NT2/D1 (cell line): ENCODE results near the gene ELN.
"Not testable (repeated sequence)": the region's sequence is repeated elsewhere in the genome, so short reads cannot be mapped to it uniquely, and the experiment has no call there.

Experiments used
- DNase-seq: peaks from one replicate; pipeline ENCODE4 v3.0.0-alpha.2; 2011; ENCODE audit warnings: low read depth, low spot score
- H3K27me3 ChIP-seq: 2 replicates; pipeline ENCODE4 v1.6.0; 2011; ENCODE audit warnings: mild to moderate bottlenecking; ENCODE audit not compliant: insufficient read length, insufficient read depth
- H3K36me3 ChIP-seq: 2 replicates; pipeline ENCODE4 v1.6.1; 2011; ENCODE audit warnings: mild to moderate bottlenecking, low read length, mixed read lengths; ENCODE audit not compliant: insufficient read depth, insufficient read length
- H3K4me1 ChIP-seq: 2 replicates; pipeline ENCODE4 v1.5.1; 2011; ENCODE audit not compliant: insufficient read depth, insufficient read length
- H3K4me3 ChIP-seq: 2 replicates; pipeline ENCODE4 v1.5.1; 2011; ENCODE audit warnings: low read depth; ENCODE audit not compliant: insufficient read length
- H3K9ac ChIP-seq: 2 replicates; pipeline ENCODE4 v1.6.0; 2011; ENCODE audit warnings: low read depth; ENCODE audit not compliant: insufficient read length
- H3K9me3 ChIP-seq: 2 replicates; pipeline ENCODE4 v1.5.1; 2011; ENCODE audit warnings: mild to moderate bottlenecking, low read length; ENCODE audit not compliant: insufficient read depth
- SUZ12 ChIP-seq: IDR thresholded peaks from 2 replicates; pipeline ENCODE4 v1.6.1; 2011; ENCODE audit not compliant: insufficient read length, insufficient read depth; ENCODE audit errors: extremely low read depth
- YY1 ChIP-seq: IDR thresholded peaks from 2 replicates; pipeline ENCODE4 v1.6.1; 2011; ENCODE audit not compliant: insufficient read length, insufficient read depth
- ZNF274 ChIP-seq: IDR thresholded peaks from 2 replicates; pipeline ENCODE4 v1.6.1; 2011; ENCODE audit warnings: mild to moderate bottlenecking, low read depth, low read length

Gene ELN

DNA sequence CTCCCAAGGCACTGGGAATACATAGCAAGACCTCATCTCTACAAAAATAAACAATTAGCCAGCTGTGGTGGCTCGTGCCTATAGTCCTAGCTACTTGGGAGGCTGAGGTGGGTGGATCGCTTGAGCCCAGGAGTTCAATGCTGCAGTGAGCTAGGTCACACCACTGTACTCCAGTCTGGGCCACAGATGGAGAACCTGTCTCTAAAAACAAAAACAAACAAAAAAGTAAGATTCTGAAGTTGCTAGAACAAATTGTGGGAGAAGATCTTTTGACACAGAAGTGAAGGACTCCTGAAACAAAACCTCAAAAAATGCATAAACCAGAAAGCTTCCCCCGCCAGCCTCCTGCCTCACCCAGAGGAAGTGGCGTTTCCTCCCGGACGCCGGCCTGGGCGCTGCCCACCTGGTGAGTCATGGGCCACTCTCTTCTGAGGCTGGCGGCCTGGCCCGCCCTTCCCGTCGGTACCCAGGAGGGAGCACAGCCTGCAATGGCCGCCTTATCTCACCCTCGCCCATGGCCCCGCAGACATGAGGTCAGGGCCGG, 25.4 kb upstream of the ELN start:
- Histone ChIP-seq H3K36me3 (no peaks in the 10 kb centered on the region), H3K4me3 (no peak overlapping the region), H3K4me1 (peaks cover 3% of the 10 kb centered on the region), H3K27me3 (no peaks in the 10 kb centered on the region), H3K9me3 (no peaks in the 10 kb centered on the region), H3K9ac (no peak overlapping the region)
- no peak for TF ChIP-seq ZNF274
- no peak for TF ChIP-seq YY1
- no peak for TF ChIP-seq SUZ12
- DNase-seq: no peak

DNA sequence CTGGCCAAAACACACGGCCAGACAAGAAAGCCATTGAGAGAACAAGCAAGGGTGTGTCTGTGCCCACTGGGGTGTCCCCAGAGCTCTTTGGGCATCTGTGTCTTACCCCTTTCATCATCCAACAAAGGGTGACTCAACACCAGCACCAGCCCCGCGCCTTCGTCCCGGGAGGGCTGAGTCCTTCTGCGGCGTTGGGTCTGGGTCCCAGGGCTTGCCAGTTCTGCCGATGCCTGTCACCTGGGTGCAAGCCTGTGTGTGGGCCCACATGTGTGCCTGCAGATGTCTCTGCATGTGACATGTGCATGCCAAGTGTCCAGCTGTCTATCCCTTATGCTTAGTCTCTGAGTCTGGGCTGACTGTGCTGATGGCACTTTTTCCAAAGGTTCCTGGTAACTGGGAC, 24.4 kb upstream of the ELN start:
- no peaks in the 10 kb centered on the region for H3K9me3 ChIP-seq
- TF ChIP-seq SUZ12 (no peak), ZNF274 (no peak), YY1 (no peak)
- no peak overlapping the region for H3K9ac ChIP-seq
- DNase-seq: no peak
- peaks cover 3% of the 10 kb centered on the region for H3K4me1 ChIP-seq
- no peaks in the 10 kb centered on the region for H3K27me3 ChIP-seq
- H3K4me3 ChIP-seq: no peak overlapping the region
- no peaks in the 10 kb centered on the region for H3K36me3 ChIP-seq

DNA sequence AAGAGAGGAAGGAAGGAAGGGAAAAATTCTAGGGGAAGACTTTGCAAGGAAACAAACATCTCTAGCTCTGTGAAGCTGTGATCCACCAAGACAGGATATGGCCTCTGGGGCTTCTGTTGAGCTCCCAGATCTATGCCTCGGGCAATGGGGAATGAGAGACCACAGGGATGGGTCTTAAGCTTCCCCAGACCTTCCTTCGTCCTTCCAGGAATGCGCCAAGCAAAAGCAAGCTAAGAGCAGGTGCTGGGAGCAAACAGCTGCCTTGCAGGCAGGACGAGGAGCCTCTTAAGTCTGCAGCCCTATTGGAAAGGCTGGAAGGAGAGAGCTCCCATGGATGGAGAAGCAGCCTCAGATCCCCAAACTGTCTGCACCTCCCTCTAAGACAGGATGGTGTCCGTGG, 21.9 kb upstream of the ELN start:
- H3K9ac ChIP-seq: no peak overlapping the region
- TF ChIP-seq SUZ12: no peak
- no peak for TF ChIP-seq YY1
- no peak for TF ChIP-seq ZNF274
- no peak for DNase-seq
- no peaks in the 10 kb centered on the region for H3K9me3 ChIP-seq
- peaks cover 3% of the 10 kb centered on the region for H3K4me1 ChIP-seq
- no peak overlapping the region for H3K4me3 ChIP-seq
- H3K27me3 ChIP-seq: no peaks in the 10 kb centered on the region
- no peaks in the 10 kb centered on the region for H3K36me3 ChIP-seq

DNA sequence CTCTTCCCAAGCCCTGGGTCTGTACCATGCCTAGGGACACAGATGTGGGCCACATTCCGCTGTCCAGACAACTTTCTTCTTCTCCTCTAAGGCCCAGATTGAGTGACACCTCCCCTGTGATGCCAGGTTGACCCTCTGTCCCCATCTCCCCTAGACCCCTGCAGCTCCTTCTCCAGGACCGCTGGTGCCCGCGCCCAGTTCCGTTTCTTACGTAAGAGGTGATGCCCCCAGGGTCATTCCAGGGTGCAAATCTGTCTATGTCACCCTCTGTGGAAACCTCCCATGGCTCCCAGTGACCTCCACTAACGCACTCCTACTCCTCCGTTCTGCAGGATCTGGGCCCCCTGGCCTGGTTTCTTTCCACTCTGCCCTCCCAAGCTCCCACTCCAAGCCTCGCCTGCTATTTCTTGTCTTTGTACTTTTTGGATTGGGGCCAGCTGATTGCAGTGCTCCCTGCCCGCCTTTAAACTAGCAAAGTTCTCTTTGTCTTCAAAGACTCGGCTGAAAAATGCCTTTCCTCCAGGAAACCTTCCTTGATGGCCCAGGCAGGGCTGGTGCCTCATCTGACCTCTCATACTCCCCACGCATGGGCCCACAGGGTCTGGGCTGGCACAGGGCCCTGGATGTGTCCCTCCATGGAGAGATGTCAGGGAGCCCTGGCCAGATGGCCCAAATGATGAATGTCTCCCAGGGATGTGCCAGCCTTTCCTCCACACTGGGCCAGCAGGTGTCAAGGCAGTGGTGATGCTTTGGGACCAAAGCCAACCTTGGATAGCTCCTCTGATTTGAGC, 21.3 kb upstream of the ELN start:
- no peak for DNase-seq
- TF ChIP-seq YY1 (no peak), ZNF274 (no peak), SUZ12 (no peak)
- peaks cover 2% of the 10 kb centered on the region for H3K4me1 ChIP-seq
- no peak overlapping the region for H3K4me3 ChIP-seq
- H3K36me3 ChIP-seq: no peaks in the 10 kb centered on the region
- H3K9ac ChIP-seq: no peak overlapping the region
- no peaks in the 10 kb centered on the region for H3K9me3 ChIP-seq
- no peaks in the 10 kb centered on the region for H3K27me3 ChIP-seq

DNA sequence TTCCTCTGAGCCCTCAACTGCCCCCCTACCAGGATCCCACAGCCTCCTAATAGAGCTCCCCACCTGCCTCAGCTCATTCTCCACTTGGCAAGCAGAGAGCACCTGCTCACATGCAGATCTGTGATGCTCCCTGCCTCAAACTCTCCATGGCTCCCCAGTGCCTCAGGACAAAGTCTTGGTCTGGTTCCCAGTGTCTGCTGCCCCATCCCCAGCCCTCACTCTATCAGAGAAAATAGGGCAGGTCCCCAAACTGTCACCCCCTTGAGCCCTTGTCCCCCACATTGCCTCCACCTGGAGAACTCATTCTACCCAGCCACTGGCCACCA, 20.8 kb upstream of the ELN start:
- no peak for DNase-seq
- TF ChIP-seq YY1 (no peak), ZNF274 (no peak), SUZ12 (no peak)
- Histone ChIP-seq H3K36me3 (no peaks in the 10 kb centered on the region), H3K9ac (no peak overlapping the region), H3K4me3 (no peak overlapping the region), H3K4me1 (peaks cover 2% of the 10 kb centered on the region), H3K9me3 (no peaks in the 10 kb centered on the region), H3K27me3 (no peaks in the 10 kb centered on the region)

DNA sequence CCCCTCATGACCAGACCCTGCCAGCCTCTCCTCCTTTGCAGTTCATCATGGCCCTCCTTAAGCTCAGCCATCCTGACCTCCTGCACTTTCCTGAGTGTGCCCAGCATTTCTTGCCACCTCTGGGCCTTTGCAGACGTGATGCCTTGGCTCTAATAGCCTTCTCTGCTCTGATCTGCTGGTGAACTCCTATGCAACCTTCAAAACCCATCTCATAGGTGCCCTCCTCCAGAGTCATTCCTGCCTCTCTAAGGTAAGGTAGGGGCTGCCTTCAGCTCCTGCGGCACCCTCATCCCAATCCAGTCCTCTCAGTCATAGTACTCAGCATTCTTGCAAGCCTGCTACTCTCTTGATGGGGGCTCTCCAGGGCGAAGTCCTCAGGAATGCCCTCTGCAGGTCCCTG, 19.3 kb upstream of the ELN start:
- H3K36me3 ChIP-seq: no peaks in the 10 kb centered on the region
- H3K4me3 ChIP-seq: no peak overlapping the region
- DNase-seq: no peak
- H3K9me3 ChIP-seq: no peaks in the 10 kb centered on the region
- no peak overlapping the region for H3K9ac ChIP-seq
- H3K27me3 ChIP-seq: no peaks in the 10 kb centered on the region
- TF ChIP-seq SUZ12: no peak
- no peak for TF ChIP-seq YY1
- TF ChIP-seq ZNF274: no peak
- H3K4me1 ChIP-seq: peaks cover 6% of the 10 kb centered on the region

DNA sequence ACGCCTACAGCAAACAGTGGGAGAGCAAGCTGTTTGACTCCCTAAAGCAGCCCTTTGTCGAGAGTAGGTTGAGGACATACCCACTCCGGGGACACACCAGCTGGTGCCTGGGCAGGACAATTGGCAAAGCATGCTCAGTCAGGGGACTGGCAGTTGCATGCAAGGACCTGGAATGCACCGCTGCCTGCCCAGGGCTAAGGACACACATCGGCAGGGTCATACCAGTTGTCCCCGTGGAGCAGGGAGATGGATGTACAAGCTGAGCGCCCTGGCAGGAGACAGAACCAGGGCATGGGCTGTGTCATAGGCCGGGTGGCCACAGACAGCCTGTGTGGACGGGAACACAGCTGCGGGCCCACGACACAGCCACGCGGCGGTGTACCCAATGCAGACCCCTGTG, 18.3 kb upstream of the ELN start:
- no peaks in the 10 kb centered on the region for H3K36me3 ChIP-seq
- no peak for DNase-seq
- H3K9me3 ChIP-seq: no peaks in the 10 kb centered on the region
- TF ChIP-seq SUZ12 (no peak), ZNF274 (no peak), YY1 (no peak)
- no peak overlapping the region for H3K9ac ChIP-seq
- no peaks in the 10 kb centered on the region for H3K27me3 ChIP-seq
- H3K4me3 ChIP-seq: no peak overlapping the region
- H3K4me1 ChIP-seq: peaks cover 6% of the 10 kb centered on the region

DNA sequence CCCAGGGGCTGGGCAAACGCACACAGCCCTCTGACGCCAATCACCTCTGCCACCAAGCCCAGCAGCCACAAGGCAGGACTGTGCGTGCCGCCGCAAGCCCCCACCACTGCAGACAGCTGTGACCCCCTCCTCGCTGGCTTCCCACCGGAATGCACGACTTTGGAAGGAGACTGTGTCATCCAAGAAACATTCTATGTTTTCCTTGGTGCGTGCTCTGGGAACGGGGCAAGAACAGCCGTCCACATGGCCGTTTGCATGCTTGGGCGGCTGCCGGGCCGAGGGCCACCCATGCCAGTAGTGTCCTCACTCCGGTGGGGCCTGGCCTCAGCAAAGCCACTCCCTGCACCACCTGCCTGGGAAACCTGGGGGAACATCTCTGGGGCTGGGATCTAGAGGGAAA, 17.6 kb upstream of the ELN start:
- Histone ChIP-seq H3K9ac (no peak overlapping the region), H3K36me3 (no peaks in the 10 kb centered on the region), H3K27me3 (no peaks in the 10 kb centered on the region), H3K9me3 (no peaks in the 10 kb centered on the region), H3K4me1 (peaks cover 6% of the 10 kb centered on the region), H3K4me3 (no peak overlapping the region)
- TF ChIP-seq ZNF274: no peak
- no peak for TF ChIP-seq SUZ12
- no peak for TF ChIP-seq YY1
- no peak for DNase-seq

DNA sequence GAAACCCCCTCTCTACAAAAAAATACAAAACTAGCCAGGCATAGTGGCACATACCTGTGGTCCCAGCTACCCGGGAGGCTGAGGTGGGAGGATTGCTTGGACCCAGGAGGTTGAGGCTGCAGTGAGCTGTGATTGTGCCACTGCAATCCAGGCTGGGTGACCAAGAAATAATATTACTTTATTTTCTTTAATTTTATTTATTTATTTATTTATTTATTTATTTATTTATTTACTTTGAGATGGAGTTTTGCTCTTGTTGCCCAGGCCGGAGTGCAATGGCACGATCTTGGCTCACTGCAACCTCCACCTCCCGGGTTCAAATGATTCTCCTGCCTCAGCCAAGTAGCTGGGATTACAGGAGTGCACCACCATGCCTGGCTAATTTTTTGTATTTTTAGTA, 16.6 kb upstream of the ELN start:
- H3K4me1 ChIP-seq, H3K4me3 ChIP-seq, H3K36me3 ChIP-seq, H3K9me3 ChIP-seq, H3K27me3 ChIP-seq, H3K9ac ChIP-seq, DNase-seq: not testable (repeated sequence)
